ENCODE results near the gene ITFG2.

- TF ChIP-seq CTCF (IDR thresholded peaks at IDR 0.05) (no peak), EP300 (IDR thresholded peaks at IDR 0.05) (no peak)
Measured at GRCh38 chr12:2785017-2785416, 27.5 kb upstream of the ITFG2 start.
